H1 (cell line): ENCODE measurements around the gene CGN. TPM values are rescaled to one million over a fixed set of nuclear protein-coding genes. Genes with fewer than 3 reads are reported as not detected.

Experiments
- ASH2L ChIP-seq: fragments of 200-600, 300-600 bp; sonication (generic); IDR thresholded peaks from one replicate; pipeline ENCODE4 v1.7.1; 2017; ENCODE audit warnings: low read length
- CREB1 ChIP-seq: IDR thresholded peaks from 2 replicates; pipeline ENCODE4 v1.6.1; 2012; ENCODE audit warnings: inconsistent platforms
- EP300 ChIP-seq, 2 experiments: IDR thresholded peaks; 1 replicate in 1 of 2; 2 replicates in 1 of 2; pipeline ENCODE4 v1.6.1; 2011 to 2012; ENCODE audit warnings: low read depth in 2 of 2, low read length in 2 of 2, mild to moderate bottlenecking in 2 of 2, borderline replicate concordance in 1 of 2, inconsistent platforms in 1 of 2, moderate library complexity in 1 of 2
- RBBP5 ChIP-seq: IDR thresholded peaks from 2 replicates; pipeline ENCODE4 v1.7.1; 2012; ENCODE audit warnings: low read depth, mild to moderate bottlenecking, inconsistent platforms, low read length, moderate library complexity, borderline replicate concordance
- SP4 ChIP-seq: IDR thresholded peaks from 2 replicates; pipeline ENCODE4 v1.6.1; 2012; ENCODE audit warnings: low read length, inconsistent platforms
- TAF1 ChIP-seq: IDR thresholded peaks from 2 replicates; pipeline ENCODE4 v1.6.1; 2011; ENCODE audit warnings: mild to moderate bottlenecking, low read depth, low read length
- TBP ChIP-seq: IDR thresholded peaks from 2 replicates; pipeline ENCODE4 v1.6.1; 2011; ENCODE audit warnings: low read depth, low read length, improper control_type of control experiment
- polyA plus RNA-seq, 7 experiments: library from polyadenylated mRNA; depleted of rRNA in 3 of 7; stranded (reverse) in 5 of 7; unstranded in 2 of 7; fragments of >200 nt in 5 of 7; fragments of 200-250 nt in 2 of 7; gene quantifications; 1 replicate in 5 of 7; 2 replicates in 1 of 7; 4 replicates in 1 of 7; pipeline versions ENCODE4 v1.2.1 to v1.2.3, GENCODE V29; 2011 to 2013; ENCODE audit warnings: missing spikeins in 2 of 7, mixed read lengths in 2 of 7
- total RNA-seq: library from RNA; stranded (reverse); fragmentation: NEBNext Ultra II Directional; extraction: Animal tissue kit (Norgen Biotek cat#: 25700); gene quantifications from 2 replicates; pipeline ENCODE4 v1.2.1, GENCODE V29; 2021
- TF ChIP-seq, protein P1 (sequence below): IDR thresholded peaks from 2 replicates; pipeline ENCODE4 v1.6.1; 2012; ENCODE audit warnings: inconsistent platforms

The CGN gene
- total and polyA plus RNA-seq, 2 of the 8 experiments (the other 6 are each of a cell fraction or from before 2014, with no cell fraction given), result 15.9 to 52.7 TPM

GRCh38 chr1:151512801-151513625 lies 1.8 kb downstream of the CGN start (continued):
- TF ChIP-seq EP300 (IDR thresholded peaks at IDR 0.05; ENCODE audit: borderline replicate concordance in 1 of 2, low read depth in 2 of 2, low read length in 2 of 2) (peak in 1 of 2 experiments; percentile 36; a peak in 1 of 3 replicates), TBP (peak; percentile 54; the same call in 1 of the 2 replicates), ASH2L (peak; percentile 98), TAF1 (peak; percentile 62), CREB1 (no peak), SP4 (no peak), RBBP5 (peak; percentile 69; the same call in 1 of the 2 replicates)
- TF ChIP-seq, protein P1, sequence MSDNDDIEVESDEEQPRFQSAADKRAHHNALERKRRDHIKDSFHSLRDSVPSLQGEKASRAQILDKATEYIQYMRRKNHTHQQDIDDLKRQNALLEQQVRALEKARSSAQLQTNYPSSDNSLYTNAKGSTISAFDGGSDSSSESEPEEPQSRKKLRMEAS, result no peak
